Ishikawa (cell line): Measurements from ENCODE around the gene SLC25A48.

Experiments used
- CREB1 ChIP-seq: IDR thresholded peaks from 2 replicates; pipeline ENCODE4 v1.6.1; 2012; ENCODE audit warnings: low read depth
- EGR1 ChIP-seq: IDR thresholded peaks from 2 replicates; pipeline ENCODE4 v1.6.1; 2012
- EP300 ChIP-seq: IDR thresholded peaks from 2 replicates; pipeline ENCODE4 v1.6.1; 2012; ENCODE audit warnings: borderline replicate concordance
- FOXM1 ChIP-seq: IDR thresholded peaks from 2 replicates; pipeline ENCODE4 v1.6.1; 2012; ENCODE audit warnings: low read depth, borderline replicate concordance
- MAX ChIP-seq: IDR thresholded peaks from 2 replicates; pipeline ENCODE4 v1.6.1; 2012
- RAD21 ChIP-seq: IDR thresholded peaks from 2 replicates; pipeline ENCODE4 v1.6.1; 2012; ENCODE audit warnings: low read depth
- REST ChIP-seq: IDR thresholded peaks from 2 replicates; pipeline ENCODE4 v1.6.1; 2012; ENCODE audit warnings: low read depth, mild to moderate bottlenecking
- TAF1 ChIP-seq: IDR thresholded peaks from 2 replicates; pipeline ENCODE4 v1.6.1; 2012; ENCODE audit warnings: low read depth, mild to moderate bottlenecking
- TCF12 ChIP-seq: IDR thresholded peaks from 2 replicates; pipeline ENCODE4 v1.6.1; 2012; ENCODE audit warnings: low read depth
- YY1 ChIP-seq: IDR thresholded peaks from 2 replicates; pipeline ENCODE4 v1.6.1; 2012; ENCODE audit warnings: low read depth
- ZBTB7A ChIP-seq: IDR thresholded peaks from 2 replicates; pipeline ENCODE4 v1.6.1; 2012; ENCODE audit warnings: low read depth
- TF ChIP-seq, protein P1 (sequence below): IDR thresholded peaks from 2 replicates; pipeline ENCODE4 v1.6.1; 2012

DNA sequence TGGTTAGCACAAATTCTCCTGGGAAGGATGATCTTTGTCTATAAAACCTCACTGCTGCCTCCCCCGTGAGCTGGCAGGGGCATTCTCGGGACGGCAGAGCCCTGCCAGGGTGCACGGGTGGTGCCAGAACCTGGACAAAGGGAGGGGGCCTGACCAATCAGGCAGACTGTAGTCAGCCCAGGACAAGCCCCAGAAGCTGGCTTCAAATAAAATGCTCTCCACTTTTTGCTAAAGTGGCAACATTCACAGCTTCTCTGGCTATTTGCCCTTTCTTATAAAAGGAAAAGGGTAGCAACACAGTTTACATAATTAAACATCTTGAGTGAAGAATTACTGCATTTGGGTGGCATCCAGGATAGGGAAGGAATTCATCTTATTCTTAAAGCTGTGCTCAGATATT, 46.8 kb downstream of the SLC25A48 start:
- TF ChIP-seq EP300 (no peak), YY1 (no peak), REST (no peak), FOXM1 (no peak), CREB1 (no peak), RAD21 (no peak), TAF1 (no peak), EGR1 (no peak), TCF12 (no peak), MAX (no peak), ZBTB7A (no peak)
- TF ChIP-seq, protein P1, sequence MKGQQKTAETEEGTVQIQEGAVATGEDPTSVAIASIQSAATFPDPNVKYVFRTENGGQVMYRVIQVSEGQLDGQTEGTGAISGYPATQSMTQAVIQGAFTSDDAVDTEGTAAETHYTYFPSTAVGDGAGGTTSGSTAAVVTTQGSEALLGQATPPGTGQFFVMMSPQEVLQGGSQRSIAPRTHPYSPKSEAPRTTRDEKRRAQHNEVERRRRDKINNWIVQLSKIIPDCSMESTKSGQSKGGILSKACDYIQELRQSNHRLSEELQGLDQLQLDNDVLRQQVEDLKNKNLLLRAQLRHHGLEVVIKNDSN, result no peak
